ENCODE data around the gene WNT10A. TPM values are rescaled to one million over a fixed set of nuclear protein-coding genes. Genes with fewer than 3 reads are reported as not detected.
A peak's percentile ranks its signal among the peaks of the same experiment; 100 is the strongest.

The WNT10A gene
- total RNA-seq, 4 donors from 2014 or later: 0.15 to 0.97 TPM; not detected in 2

GRCh38 chr2:218902427-218902826 lies 21.8 kb downstream of the WNT10A start:
- peaks cover 11 to 49% of the 10 kb centered on the region in 2 donors for H3K27me3 ChIP-seq
- H3K36me3 ChIP-seq: no peaks in the 10 kb centered on the region
- H3K9me3 ChIP-seq: no peaks in the 10 kb centered on the region
- peaks cover 0 to 10% of the 10 kb centered on the region in 2 donors for H3K4me1 ChIP-seq
- H3K27ac ChIP-seq: no peak overlapping the region
- H3K4me3 ChIP-seq: no peak overlapping the region
- TF ChIP-seq CTCF (IDR thresholded peaks at IDR 0.05): no peak
- TF ChIP-seq POLR2A (IDR thresholded peaks at IDR 0.05): no peak
- intact Hi-C loops (cut with DNase I; ENCODE audit: low total_unique reads): no loop called here
- DNase-seq: no peak

- H3K4me3 ChIP-seq: no peak overlapping the region
- peaks cover 3 to 32% of the 10 kb centered on the region in 2 donors for H3K27me3 ChIP-seq
- no peaks in the 10 kb centered on the region for H3K36me3 ChIP-seq
- H3K9me3 ChIP-seq: no peaks in the 10 kb centered on the region
- no peak for TF ChIP-seq CTCF (IDR thresholded peaks at IDR 0.05)
- no peak for TF ChIP-seq POLR2A (IDR thresholded peaks at IDR 0.05)
- no peak for DNase-seq
- intact Hi-C loops (cut with DNase I; ENCODE audit: low total_unique reads): no loop called here
- no peak overlapping the region for H3K27ac ChIP-seq
- peaks cover 0 to under 1% of the 10 kb centered on the region in 2 donors for H3K4me1 ChIP-seq
Observed at GRCh38 chr2:218904176-218904575, 23.5 kb downstream of the WNT10A start.

GRCh38 chr2:218908721-218909619 lies 28.3 kb downstream of the WNT10A start:
- no peaks in the 10 kb centered on the region for H3K27me3 ChIP-seq
- peak; percentile 85 to 87 for DNase-seq
- H3K36me3 ChIP-seq: no peaks in the 10 kb centered on the region
- peaks cover 0 to 4% of the 10 kb centered on the region in 2 donors for H3K4me1 ChIP-seq
- TF ChIP-seq POLR2A (IDR thresholded peaks at IDR 0.05) (no peak), CTCF (IDR thresholded peaks at IDR 0.05) (no peak)
- no peak overlapping the region for H3K27ac ChIP-seq
- H3K9me3 ChIP-seq: no peaks in the 10 kb centered on the region
- peak overlapping the region; percentile 34 to 40 for H3K4me3 ChIP-seq
- intact Hi-C loops (cut with DNase I; ENCODE audit: low total_unique reads): no loop called here

- Histone ChIP-seq H3K27me3 (no peaks in the 10 kb centered on the region), H3K36me3 (no peaks in the 10 kb centered on the region), H3K4me1 (peaks cover 0 to 4% of the 10 kb centered on the region in 2 donors), H3K4me3 (no peak overlapping the region), H3K27ac (no peak overlapping the region), H3K9me3 (no peaks in the 10 kb centered on the region)
- intact Hi-C loops (cut with DNase I; ENCODE audit: low total_unique reads): no loop called here
- TF ChIP-seq POLR2A (IDR thresholded peaks at IDR 0.05): no peak
- no peak for TF ChIP-seq CTCF (IDR thresholded peaks at IDR 0.05)
- DNase-seq: no peak
Observed at GRCh38 chr2:218910741-218911140, 30.1 kb downstream of the WNT10A start.

- Histone ChIP-seq H3K4me3 (no peak overlapping the region), H3K4me1 (no peaks in the 10 kb centered on the region), H3K9me3 (no peaks in the 10 kb centered on the region), H3K27me3 (no peaks in the 10 kb centered on the region), H3K36me3 (no peaks in the 10 kb centered on the region), H3K27ac (no peak overlapping the region)
- TF ChIP-seq CTCF (IDR thresholded peaks at IDR 0.05) (no peak), POLR2A (IDR thresholded peaks at IDR 0.05) (no peak)
- no peak for DNase-seq
- intact Hi-C loops (cut with DNase I; ENCODE audit: low total_unique reads): no loop called here
Observed at GRCh38 chr2:218920504-218920903, 39.9 kb downstream of the WNT10A start.
